ENCODE measurements around the gene LGALS3BP. TPM values are rescaled to one million over a fixed set of nuclear protein-coding genes. Genes with fewer than 3 reads are reported as not detected.

The LGALS3BP gene
- total RNA-seq, 1 experiment from 2014 or later, result 1,201 TPM

DNA sequence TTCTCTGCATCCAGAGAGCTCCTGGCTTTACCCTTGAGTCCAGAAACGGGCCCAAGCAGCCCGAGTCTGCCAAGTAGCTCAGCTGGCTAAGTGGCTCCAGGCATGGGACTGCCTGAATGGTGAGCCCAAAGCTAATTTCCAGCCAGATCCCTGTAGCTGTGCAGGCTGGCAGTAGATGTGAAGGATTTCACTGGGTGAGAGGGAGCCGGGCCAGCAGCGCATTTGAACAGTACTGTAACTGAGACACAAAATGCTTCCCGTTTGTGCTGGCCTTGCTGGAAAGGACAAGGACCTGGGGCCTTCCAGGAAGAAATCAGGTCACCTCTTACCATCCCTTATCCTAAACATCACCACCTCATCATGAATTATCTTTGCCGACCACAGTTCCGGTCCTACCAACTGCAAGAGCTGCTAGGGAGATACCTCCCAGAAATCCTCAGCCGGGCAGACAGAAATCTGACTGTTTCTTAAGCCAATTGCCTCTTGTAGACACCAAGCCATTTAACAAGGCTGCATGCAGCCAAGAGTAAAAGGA, 58.2 kb downstream of the LGALS3BP start:
- no peak for DNase-seq (ENCODE audit: low read depth, low spot score)
- in situ Hi-C loops (cut with HindIII; ENCODE audit: low pct_unique_long_range_greater_than_20kb, low sequenced_read_pairs), result no loop called here

Other genes starting within 250 kb of the LGALS3BP start
- gene CYTH1, start 197.7 kb downstream of the LGALS3BP start, total RNA-seq (2014; rRNA removed; shearing (Covaris generic)), result 60.7 and 69.2 TPM in 2 replicates
- gene USP36, start 139.1 kb downstream of the LGALS3BP start, total RNA-seq (2014; rRNA removed; shearing (Covaris generic)), result 96.8 and 116 TPM in 2 replicates
- gene CEP295NL, start 76.7 kb downstream of the LGALS3BP start, total RNA-seq (2014; rRNA removed; shearing (Covaris generic)), result 0.74 and 0.80 TPM in 2 replicates
- 398 and 441 TPM in 2 replicates for gene TIMP2, start 54.5 kb downstream of the LGALS3BP start, total RNA-seq (2014; rRNA removed; shearing (Covaris generic))
- 104 and 107 TPM in 2 replicates for gene CANT1, start 29.8 kb upstream of the LGALS3BP start, total RNA-seq (2014; rRNA removed; shearing (Covaris generic))
- 15.7 and 15.8 TPM in 2 replicates for gene C1QTNF1, start 44.2 kb upstream of the LGALS3BP start, total RNA-seq (2014; rRNA removed; shearing (Covaris generic))
- gene ENGASE, start 94.9 kb upstream of the LGALS3BP start, total RNA-seq (2014; rRNA removed; shearing (Covaris generic)), result 12.4 and 17.4 TPM in 2 replicates

Measured in SK-MEL-5 (cell line).